Inflammatory macrophage treated with lipopolysaccharide for 1 hour (primary cell): ENCODE data around the gene OR10G8.
"Not testable (repeated sequence)": the region's sequence is repeated elsewhere in the genome, so short reads cannot be mapped to it uniquely, and the experiment has no call there.

Source experiments
- DNase-seq, 2 donors: peaks; one replicate each; pipeline ENCODE4 v3.0.0-alpha.2; 2020 to 2022

OR10G8 gene, protein sequence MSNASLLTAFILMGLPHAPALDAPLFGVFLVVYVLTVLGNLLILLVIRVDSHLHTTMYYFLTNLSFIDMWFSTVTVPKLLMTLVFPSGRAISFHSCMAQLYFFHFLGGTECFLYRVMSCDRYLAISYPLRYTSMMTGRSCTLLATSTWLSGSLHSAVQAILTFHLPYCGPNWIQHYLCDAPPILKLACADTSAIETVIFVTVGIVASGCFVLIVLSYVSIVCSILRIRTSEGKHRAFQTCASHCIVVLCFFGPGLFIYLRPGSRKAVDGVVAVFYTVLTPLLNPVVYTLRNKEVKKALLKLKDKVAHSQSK

DNA sequence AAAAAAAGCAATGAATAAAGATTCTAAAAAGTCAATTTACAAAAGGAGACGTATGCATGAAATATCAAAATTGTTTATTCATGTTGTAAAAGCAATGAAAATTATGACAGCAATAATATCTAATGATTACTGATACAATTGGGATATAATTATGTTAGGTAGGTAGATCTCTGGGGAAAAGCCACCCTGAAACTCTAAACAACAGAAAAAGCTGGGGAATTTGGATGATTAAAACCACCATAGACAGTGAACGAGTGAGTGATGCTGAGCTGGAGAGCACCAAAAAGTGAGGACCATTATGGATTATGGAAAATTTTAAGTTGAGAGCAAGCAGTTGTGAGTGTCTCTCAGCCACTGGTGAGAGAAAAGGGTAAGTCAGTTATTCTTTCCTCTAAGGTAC lies at the start of gene OR10G8:
TSS of gene OR10G8 (plus strand) at position 301 of the 400 bp plus-strand sequence. CDS start 2,825 bp downstream, outside the sequence.
- no peak for DNase-seq

DNA sequence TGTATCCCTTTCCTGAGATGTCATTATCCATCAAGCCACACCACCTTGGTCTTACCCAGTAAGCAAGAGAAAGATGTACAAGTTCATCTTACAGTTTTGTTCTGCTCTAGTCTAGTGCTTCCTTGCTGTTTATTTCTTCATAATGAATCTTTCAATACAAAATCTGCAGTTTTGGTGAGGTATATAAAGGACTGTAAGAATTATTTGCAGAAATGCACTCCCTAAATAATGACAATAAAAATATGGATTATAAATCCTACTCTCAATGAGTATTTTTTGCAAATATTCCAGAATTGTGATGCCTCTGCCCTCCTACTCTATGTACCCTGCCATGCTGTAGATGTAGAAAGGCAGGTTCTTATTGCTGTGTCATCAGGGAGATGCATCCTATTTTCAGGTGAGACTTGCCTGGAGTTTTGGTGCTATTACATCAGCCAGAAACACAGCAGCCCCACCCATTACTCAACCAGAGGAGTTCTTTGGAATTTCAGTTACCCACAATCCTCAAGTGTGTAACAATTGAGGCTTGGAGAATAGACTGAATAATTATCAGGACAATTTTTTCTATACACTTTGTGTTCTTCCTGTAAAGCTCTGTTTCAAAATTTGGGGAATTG lies 48.8 kb upstream of the OR10G8 start, which contains the start of gene OR10S1:
TSS of gene OR10S1 (minus strand) at position 51 of the 617 bp plus-strand sequence. CDS start 117 bp downstream, outside the sequence.
- DNase-seq: no peak

GRCh38 chr11:123979311-123979710 lies 47.3 kb upstream of the OR10G8 start:
- no peak for DNase-seq

DNA sequence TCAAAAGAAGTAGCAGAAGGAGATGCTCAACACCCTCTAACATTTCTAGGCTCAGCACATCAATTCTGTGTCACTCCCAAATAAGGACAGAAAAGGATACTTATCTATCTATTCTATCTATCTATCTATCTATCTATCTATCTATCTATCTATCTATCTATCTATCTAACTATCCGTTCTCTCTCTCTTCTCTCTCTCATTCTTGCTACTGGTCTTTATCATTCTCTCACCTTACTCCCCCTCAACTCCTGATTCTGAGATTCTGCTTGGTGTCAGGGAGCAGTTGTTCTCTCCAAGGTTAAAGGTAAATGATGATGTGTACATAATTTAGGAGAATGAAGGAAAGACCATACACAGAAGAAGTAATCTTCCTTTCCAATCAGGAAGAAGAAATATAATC lies 31.5 kb upstream of the OR10G8 start, which contains the start of gene OR10G6:
TSS of gene OR10G6 (minus strand) at position 43 of the 400 bp plus-strand sequence. CDS start at position 43, 0 bp downstream.
- DNase-seq: no peak

GRCh38 chr11:124012697-124013096 lies 13.9 kb upstream of the OR10G8 start, which contains the start of gene OR10G4:
Gene OR10G4, plus strand, starts transcription at chr11:124012997. Its CDS starts 2,578 bp downstream, at chr11:124015575.
- no peak for DNase-seq

DNA sequence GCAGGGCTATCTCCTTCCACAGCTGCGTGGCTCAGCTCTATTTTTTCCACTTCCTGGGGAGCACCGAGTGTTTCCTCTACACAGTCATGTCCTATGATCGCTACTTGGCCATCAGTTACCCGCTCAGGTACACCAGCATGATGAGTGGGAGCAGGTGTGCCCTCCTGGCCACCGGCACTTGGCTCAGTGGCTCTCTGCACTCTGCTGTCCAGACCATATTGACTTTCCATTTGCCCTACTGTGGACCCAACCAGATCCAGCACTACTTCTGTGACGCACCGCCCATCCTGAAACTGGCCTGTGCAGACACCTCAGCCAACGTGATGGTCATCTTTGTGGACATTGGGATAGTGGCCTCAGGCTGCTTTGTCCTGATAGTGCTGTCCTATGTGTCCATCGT lies 10.8 kb upstream of the OR10G8 start:
- not testable (repeated sequence) for DNase-seq

- DNase-seq: no peak
Observed at GRCh38 chr11:124036666-124037065, 10.1 kb downstream of the OR10G8 start.

- DNase-seq: no peak
Observed at GRCh38 chr11:124039557-124039956, 13.0 kb downstream of the OR10G8 start.

- no peak for DNase-seq
Observed at GRCh38 chr11:124041254-124041653, 14.7 kb downstream of the OR10G8 start, which contains the start of gene OR10G7. Gene OR10G7, minus strand, starts transcription at chr11:124041325. Its CDS starts 2,324 bp downstream, at chr11:124039001.

GRCh38 chr11:124043420-124043819 lies 16.8 kb downstream of the OR10G8 start:
- DNase-seq: no peak

- no peak for DNase-seq
Observed at GRCh38 chr11:124050748-124051147, 24.1 kb downstream of the OR10G8 start.

DNA sequence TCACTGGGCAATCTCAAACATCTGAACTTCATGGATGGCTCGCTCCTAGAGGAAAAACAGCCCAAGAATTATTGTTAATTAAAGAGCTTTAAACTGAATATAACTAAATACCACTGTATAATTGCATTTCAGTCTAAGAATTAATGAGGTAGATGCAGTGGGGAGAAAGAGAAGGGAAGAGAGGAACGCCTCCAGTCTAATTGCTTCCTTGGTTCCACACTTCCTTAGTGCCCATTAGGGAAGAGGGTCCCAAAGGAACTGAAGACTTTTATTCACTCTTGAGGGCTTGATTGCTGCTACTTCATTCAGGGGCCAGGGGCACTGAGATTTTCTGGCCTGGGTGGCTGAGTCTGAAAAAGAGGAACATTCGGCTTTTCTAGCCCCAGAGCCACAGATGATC lies 26.4 kb downstream of the OR10G8 start:
- DNase-seq: no peak

- peak; percentile 15 to 30 for DNase-seq
Observed at GRCh38 chr11:124068601-124069110, 42.1 kb downstream of the OR10G8 start.

GRCh38 chr11:124069429-124070401 lies 43.1 kb downstream of the OR10G8 start:
- DNase-seq: peak; percentile 66 to 70

- DNase-seq: peak; percentile 71 to 87
Observed at GRCh38 chr11:124070915-124071622, 44.5 kb downstream of the OR10G8 start.

GRCh38 chr11:124071623-124071948 lies 45.0 kb downstream of the OR10G8 start:
- no peak for DNase-seq

- no peak for DNase-seq
Observed at GRCh38 chr11:124072147-124072546, 45.5 kb downstream of the OR10G8 start.

DNA sequence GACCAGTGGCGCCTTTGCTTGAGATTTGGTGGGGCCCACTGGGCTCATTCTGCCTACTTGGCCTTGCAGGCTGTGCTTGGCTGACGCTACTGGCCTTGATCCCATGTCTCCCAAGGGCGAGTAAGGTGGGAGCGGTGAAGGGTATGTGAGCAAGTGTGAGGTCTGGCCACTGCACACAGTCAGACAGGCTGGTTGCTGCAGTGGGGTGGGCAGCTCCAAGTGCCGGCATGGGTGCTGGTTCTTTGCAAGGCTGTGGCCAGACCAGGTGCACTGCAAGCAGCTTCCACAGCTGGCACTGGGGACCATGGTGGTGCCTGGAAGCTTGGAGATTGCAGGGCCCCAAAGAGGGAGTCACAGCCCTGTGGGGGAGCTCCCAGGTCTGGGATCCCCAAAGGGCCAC lies 48.0 kb downstream of the OR10G8 start:
- no peak for DNase-seq

DNA sequence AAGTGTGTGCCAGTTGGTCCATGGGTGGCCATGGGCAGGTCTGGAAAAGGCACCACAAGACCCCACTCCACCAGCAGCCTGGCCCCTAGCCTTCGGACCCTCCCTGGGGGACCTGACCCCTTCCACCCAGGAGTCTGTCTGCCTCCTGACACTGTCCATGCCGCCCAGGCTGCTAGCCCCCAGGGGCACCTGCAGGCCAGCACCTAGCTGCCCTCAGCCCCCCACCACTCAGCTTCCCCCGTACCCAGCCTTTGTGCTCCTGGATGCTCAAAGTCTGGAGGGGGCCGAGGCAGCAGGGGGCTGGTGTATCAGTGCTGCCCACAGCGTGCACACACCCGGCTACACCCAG lies 48.9 kb downstream of the OR10G8 start:
- DNase-seq: no peak

- peak; percentile 9 to 12 for DNase-seq
Observed at GRCh38 chr11:124075841-124076651, 49.4 kb downstream of the OR10G8 start.

- DNase-seq: no peak
Observed at GRCh38 chr11:124077266-124077665, 50.7 kb downstream of the OR10G8 start.
